Activated T-cell treated with anti-CD3 and anti-CD28 coated beads for 48 hours (primary cell): ENCODE data around the gene PRPF19.

ENCODE experiments used
- DNase-seq: peaks from one replicate; pipeline ENCODE4 v3.0.0-alpha.2; 2020; ENCODE audit warnings: low read depth

Gene PRPF19

GRCh38 chr11:60841797-60842667 lies 64.4 kb downstream of the PRPF19 start, which contains the start of gene CCDC86:
Gene CCDC86, plus strand, starts transcription at chr11:60842113. Its CDS starts 12 bp downstream, at chr11:60842125.
- DNase-seq, result peak; percentile 98
